Posterior cingulate gyrus (tissue), 11 donors: ENCODE measurements around the gene CUZD1.

Source experiments
- DNase-seq, 10 donors: peaks; one replicate each; pipeline versions ENCODE4 v3.0.0 to v3.0.0-alpha.2; 2020 to 2021; ENCODE audit warnings: mixed read lengths in 3 of 10
- intact Hi-C: fragments of 100-400 bp; cut with DNase I; formaldehyde crosslinking; loops from one replicate; pipeline ENCODE4 v1.15.1; 2023

The CUZD1 gene

GRCh38 chr10:122856902-122857301 is 11.2 kb upstream of the CUZD1 start:
- intact Hi-C loops: no loop called here
- no peak for DNase-seq

DNA sequence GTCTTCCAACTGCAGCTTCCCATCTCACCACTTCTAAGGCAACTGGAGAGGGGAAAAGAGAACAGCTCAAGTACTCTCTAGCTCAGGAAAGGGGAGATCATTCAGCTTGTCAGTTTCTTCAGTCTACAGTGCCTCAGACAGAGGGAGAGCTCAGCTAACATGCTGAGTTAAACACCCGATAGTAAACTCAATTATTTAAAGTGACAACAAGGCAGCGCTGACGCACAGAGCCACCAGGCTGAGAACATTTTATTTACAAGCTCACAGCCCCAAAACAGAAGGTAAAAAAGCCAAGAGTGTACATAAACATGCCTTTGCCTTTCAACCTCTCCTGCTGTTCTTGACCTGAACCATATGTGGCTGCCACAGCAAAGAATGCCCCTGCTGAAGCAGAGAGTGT is 10.1 kb upstream of the CUZD1 start:
- no peak for DNase-seq
- intact Hi-C loops: no loop called here

GRCh38 chr10:122854648-122855047 is 9.0 kb upstream of the CUZD1 start:
- intact Hi-C loops: no loop called here
- peak in 1 of 10 donors; percentile 2 for DNase-seq

DNA sequence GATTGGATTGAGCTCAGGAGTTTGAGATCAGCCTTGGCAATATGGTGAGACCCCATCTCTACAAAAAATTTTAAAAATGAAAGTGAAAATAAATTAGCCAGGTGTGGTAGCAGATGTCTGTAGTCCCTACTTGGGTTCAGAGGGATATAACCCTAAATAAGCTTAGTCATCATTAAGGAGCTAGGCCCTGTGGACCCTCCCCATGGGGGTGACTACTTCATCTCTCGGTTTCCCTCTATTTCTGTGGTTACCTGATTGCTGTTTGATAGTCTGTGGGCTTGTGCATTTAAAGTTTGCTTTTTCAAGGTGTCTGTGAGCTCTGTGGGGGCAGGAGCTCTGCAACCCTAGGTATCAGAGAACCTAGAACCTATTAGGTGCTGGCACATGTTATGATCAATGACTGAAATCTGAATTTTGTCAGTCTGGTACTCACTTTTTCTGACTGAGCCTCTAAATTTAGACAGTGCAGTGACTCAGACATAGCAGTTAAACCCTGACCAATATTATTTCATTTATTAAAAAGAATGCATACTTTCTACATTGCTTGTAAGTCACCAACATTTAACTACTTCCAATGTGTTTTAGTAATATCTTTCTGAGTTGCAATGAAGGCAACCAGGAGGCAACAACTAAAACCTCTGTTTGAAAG is 8.1 kb upstream of the CUZD1 start:
- intact Hi-C loops: no loop called here
- no peak for DNase-seq

- intact Hi-C loops: no loop called here
- no peak for DNase-seq
Observed at GRCh38 chr10:122852261-122852660, 6.6 kb upstream of the CUZD1 start.

DNA sequence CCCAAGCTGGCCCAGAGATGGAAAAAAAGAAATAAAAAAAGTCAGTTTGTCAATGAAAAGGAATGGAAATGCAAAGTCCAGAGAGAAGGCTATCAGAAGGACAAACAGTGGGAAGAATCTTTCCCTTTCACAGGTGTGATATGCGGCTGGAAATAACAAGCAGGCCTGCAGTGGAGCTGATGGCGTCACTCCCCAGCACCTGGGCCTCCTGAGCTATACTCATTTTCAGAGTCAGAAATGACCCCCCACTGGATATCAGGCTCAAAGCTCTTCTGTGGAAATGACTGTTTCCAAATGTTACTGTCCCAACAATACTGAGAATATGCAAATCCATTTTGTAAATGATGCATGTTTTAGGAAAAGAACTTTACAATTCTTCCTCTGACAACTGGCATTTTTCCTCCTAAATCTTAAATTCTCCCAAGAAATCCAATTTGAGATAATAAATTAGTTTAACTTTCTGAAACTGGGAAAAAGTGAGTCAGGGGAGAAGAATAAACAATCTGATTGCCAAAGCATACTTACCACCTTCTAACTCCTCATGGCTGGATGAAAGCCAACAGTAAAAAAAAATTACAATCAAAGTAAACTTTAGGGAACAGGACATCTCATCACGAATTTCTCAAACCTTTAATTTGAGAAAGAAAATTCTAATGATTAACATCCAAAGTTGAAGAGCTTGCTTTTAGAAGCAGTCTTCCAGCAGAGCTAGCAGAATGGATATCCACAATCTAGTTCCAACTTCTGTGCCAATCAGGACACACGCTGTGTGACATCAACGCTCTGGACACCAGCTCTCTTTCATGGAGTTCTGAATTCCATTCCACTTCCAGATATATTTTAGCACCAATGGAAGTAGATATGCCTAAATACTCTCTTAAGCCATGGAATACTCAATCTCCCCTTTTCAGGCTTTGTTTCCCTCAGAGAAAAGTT is 5.3 kb upstream of the CUZD1 start:
- intact Hi-C loops: no loop called here

GRCh38 chr10:122849900-122850605 is 4.4 kb upstream of the CUZD1 start:
- intact Hi-C loops: no loop called here
- DNase-seq: no peak

More for the DNA sequence above, 5.3 kb upstream of the CUZD1 start:
- DNase-seq: no peak

DNA sequence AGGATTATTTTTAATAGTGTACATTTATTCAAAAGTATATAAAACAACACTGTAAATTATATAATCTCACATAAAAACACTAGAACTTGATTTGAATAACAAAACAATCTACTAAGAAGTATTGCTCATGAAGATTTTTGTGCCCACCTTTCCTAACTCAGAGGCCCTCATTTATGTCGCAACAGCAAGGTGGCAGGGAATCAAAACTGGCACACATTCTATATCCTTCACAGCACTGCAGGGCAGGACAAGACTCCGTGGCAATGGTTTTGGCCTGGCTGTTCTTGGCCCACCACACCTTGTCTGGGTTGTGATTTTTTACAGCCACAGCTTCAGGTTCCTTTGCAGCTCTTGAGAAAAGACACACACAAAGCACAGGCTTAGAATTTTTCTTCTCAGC is 3.4 kb upstream of the CUZD1 start:
- no peak for DNase-seq
- intact Hi-C loops: no loop called here

- intact Hi-C loops: no loop called here
- DNase-seq: no peak
Observed at GRCh38 chr10:122847782-122848604, 2.3 kb upstream of the CUZD1 start.

GRCh38 chr10:122844146-122844545 is 1.5 kb downstream of the CUZD1 start:
- DNase-seq: no peak
- intact Hi-C loops: no loop called here

GRCh38 chr10:122841569-122841968 is 4.1 kb downstream of the CUZD1 start:
- DNase-seq: no peak
- intact Hi-C loops: no loop called here

DNA sequence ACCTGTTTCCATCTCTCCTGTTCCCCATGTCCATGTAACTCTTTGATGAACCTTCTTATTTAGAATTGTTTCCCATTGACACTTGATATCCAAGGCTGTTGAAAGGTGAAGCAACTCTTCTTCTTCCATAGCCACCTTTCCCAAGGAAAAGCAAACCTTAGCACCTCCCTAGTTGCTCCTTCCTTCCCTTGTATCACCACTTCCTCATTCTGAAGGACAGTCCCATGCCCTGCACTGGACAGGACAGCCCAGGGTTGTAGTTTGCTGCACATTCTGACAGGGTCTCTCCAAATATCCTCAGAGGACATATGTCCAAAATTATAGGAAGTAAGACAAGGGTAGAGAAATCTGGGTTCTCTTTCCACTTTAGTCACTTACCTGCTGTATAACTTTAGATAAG is 6.2 kb downstream of the CUZD1 start:
- no peak for DNase-seq
- intact Hi-C loops: no loop called here

DNA sequence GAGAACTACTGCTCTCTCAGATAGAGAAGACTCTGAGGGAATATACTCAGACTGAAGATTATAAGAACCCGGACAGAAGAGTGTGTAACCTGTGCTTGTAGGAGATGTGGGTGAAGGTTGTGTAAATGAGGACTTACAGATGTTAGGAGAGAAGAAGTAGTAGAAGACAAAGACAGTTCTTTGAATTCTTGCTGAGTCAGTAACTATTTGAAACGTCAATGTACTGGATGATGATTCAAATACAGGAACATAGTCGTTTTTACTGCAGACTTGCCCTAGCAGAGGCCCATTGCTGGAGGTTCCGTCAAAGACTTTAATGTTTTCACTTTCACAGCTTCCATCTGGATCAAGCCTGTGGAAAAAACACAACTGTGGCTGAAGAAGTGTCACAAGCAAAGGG is 6.8 kb downstream of the CUZD1 start:
- intact Hi-C loops: no loop called here
- no peak for DNase-seq

DNA sequence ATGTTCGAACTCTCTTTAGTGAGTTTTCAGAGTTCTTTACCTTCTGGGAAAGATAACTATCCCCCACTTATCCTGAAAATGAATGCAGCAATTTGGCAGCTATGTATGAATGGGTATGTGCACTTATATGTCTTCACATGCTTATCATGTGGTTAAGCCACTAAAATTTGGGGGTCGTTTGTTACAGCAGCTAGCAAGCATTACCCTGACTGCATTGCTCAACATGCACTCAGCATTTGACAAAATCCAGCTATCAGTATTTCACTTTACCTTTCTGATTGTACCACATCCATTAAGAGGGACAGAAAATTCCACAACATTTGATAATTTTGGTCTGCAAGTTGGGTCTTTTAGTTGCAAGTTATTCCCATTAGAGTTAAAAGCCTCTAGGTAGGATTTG is 9.7 kb downstream of the CUZD1 start:
- intact Hi-C loops: no loop called here
- DNase-seq: no peak

GRCh38 chr10:122830965-122831353 is 14.7 kb downstream of the CUZD1 start:
- intact Hi-C loops: no loop called here
- no peak for DNase-seq

GRCh38 chr10:122830273-122830964 is 15.2 kb downstream of the CUZD1 start:
- intact Hi-C loops: no loop called here
- no peak for DNase-seq

DNA sequence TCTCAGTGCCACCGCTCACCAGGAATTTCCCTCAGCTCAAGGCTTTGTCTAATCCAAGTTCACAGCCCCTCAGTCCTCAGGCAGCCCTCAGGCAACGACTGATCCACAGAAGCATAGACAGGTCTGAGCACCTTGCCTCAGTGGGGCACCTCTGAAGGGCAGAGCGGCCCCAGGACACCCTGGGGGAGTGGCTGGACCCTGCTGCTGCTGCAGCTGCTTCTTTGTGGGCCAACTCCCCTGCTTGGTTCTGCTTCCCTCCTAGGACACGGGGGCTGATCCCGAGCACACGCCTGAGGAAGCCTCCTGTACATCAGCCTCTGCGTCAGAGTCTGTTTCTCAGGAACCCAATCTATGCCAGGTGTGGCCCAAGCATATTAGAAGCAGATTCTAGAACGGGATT is 16.2 kb downstream of the CUZD1 start:
- intact Hi-C loops: no loop called here
- no peak for DNase-seq

DNA sequence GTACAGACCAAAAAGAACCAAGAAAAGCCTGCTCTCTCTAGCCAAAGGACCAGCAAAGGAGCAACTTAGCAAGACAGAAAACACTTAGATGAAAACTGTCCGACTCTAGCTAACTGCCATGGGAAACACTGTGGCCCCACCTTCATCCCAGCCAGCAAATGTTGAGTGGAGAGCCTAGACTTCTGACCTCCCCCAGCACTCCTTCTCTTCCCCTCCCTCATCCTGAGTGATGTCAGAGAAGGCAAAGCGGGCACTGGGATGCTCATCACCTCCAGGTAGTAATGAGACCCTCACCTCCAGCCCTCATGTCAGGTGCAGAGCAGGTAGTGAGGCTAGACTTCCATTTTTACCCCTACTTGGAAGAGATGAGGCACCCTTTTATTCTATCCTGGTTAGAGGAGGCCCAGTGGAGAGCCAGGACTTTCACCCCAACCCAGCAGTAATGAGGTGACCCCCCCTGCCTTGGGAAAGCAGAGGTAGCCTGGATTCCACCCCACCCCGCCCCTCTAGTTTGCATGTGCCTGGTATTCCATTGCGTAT is 16.9 kb downstream of the CUZD1 start:
- intact Hi-C loops: no loop called here
- no peak for DNase-seq

DNA sequence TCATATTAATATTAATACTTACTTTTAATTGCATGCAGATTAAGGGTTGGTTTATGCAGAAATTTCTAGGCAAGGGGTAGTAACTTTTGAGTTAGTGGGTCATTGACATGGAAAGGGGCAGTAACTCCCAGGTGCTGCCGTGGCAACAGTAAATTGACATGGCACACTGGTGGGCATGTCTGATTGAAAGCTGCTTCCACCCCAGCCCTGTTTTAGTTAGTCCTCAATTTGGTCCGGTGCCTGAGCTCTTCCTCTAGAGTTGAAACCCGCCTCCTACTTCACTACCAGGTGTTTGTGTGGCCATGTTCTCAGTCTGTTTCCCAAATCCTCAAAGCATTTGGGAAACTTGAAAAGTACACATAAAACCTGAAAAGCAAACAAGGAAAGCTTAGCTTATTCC is 18.4 kb downstream of the CUZD1 start:
- DNase-seq: no peak
- intact Hi-C loops: no loop called here
